Left ventricle myocardium inferior (tissue), 1 donor: Measurements from ENCODE around the gene PTPRM. TPM values are rescaled to one million over a fixed set of nuclear protein-coding genes. Genes with fewer than 3 reads are reported as not detected.

ENCODE experiments used
- DNase-seq: peaks from one replicate; pipeline ENCODE4 v3.0.0-alpha.2; 2020
- H3K27ac ChIP-seq: fragments of 200-600 bp; replicated peaks from 2 replicates; pipeline ENCODE4 v1.8.0; 2021
- H3K27me3 ChIP-seq: fragments of 200-600 bp; 2 replicates; pipeline ENCODE4 v1.8.0; 2021; ENCODE audit warnings: low read depth
- H3K36me3 ChIP-seq: fragments of 200-600 bp; 2 replicates; pipeline ENCODE4 v1.8.0; 2021
- H3K4me1 ChIP-seq: fragments of 200-600 bp; 2 replicates; pipeline ENCODE4 v1.8.0; 2021
- H3K4me3 ChIP-seq: fragments of 200-600 bp; 2 replicates; pipeline ENCODE4 v1.8.0; 2021; ENCODE audit warnings: mild to moderate bottlenecking, moderate library complexity
- H3K9me3 ChIP-seq: fragments of 200-600 bp; replicated peaks from 2 replicates; pipeline ENCODE4 v1.8.0; 2021
- CTCF ChIP-seq: fragments of 200-600 bp; IDR thresholded peaks from 2 replicates; pipeline ENCODE4 v1.8.0; 2021; ENCODE audit warnings: antibody characterized with exemption, mild to moderate bottlenecking, borderline replicate concordance
- intact Hi-C: fragments of 100-400 bp; cut with micrococcal nuclease; formaldehyde crosslinking; loops from one replicate; pipeline ENCODE4 v1.11.0; 2022
- total RNA-seq: library from RNA; stranded (reverse); fragmentation: NEBNext Ultra II Directional; extraction: Animal tissue kit (Norgen Biotek cat#: 25700); gene quantifications from one replicate; pipeline ENCODE4 v1.2.1, GENCODE V29; 2021
- donor health status: DM: no; HTN: yes; CAD: no; lungs with severe emphysema.

PTPRM gene
- total RNA-seq, 1 donor from 2014 or later = 132 TPM

DNA sequence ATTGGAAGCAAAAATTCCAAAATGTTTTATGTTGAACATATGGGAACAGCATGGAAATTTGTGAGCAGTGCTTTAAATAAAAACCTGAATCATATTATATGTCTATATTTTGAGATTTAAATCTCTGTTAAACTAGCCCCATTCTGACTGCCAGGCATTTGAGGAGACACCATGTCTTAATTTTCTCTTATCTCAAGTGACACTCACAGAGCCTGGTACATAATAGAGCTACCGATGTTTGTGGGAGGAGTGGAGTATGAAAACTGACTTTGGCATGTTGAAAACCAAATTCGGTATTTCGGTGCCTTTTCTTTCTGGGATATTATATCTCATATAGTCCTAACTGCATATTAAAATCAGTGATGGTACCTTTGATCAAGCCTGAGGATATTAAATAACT, 124.1 kb downstream of the PTPRM start:
- H3K27ac ChIP-seq = no peak overlapping the region
- intact Hi-C loops = no loop called here
- no peak for TF ChIP-seq CTCF
- H3K9me3 ChIP-seq = no peaks in the 10 kb centered on the region
- H3K4me1 ChIP-seq = peaks cover 54% of the 10 kb centered on the region
- H3K4me3 ChIP-seq = no peak overlapping the region
- no peaks in the 10 kb centered on the region for H3K27me3 ChIP-seq
- DNase-seq = no peak
- no peaks in the 10 kb centered on the region for H3K36me3 ChIP-seq

- Histone ChIP-seq H3K4me3 (no peak overlapping the region), H3K9me3 (peaks cover under 1% of the 10 kb centered on the region), H3K36me3 (no peaks in the 10 kb centered on the region), H3K4me1 (peaks cover 38% of the 10 kb centered on the region), H3K27ac (no peak overlapping the region), H3K27me3 (no peaks in the 10 kb centered on the region)
- intact Hi-C loops = no loop called here
- no peak for TF ChIP-seq CTCF
- DNase-seq = no peak
Measured at GRCh38 chr18:7696780-7697179, 129.7 kb downstream of the PTPRM start.

DNA sequence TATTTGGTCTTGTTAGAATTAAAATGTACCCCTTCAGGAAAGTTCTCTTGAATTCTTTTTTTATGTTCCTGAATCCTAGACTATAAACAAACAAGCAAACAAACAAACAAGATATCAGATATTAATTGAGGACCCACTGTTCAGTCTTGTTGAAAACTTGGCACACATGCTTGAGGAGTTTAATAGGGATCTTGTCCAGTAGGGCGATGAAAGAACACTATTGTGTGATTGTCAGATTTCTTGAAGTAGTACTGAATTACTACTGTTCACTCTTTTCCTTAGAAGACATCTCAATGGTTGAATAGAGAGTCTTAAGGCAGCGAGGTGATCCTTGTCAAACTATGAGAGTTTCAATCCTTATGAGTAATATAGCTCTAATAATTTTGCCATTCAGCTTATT, 130.2 kb downstream of the PTPRM start:
- TF ChIP-seq CTCF = no peak
- Histone ChIP-seq H3K27me3 (no peaks in the 10 kb centered on the region), H3K4me1 (peaks cover 38% of the 10 kb centered on the region), H3K4me3 (no peak overlapping the region), H3K36me3 (no peaks in the 10 kb centered on the region), H3K27ac (no peak overlapping the region), H3K9me3 (peaks cover 5% of the 10 kb centered on the region)
- intact Hi-C loops = no loop called here
- DNase-seq = no peak

GRCh38 chr18:7711495-7711894, 144.4 kb downstream of the PTPRM start:
- no peaks in the 10 kb centered on the region for H3K27me3 ChIP-seq
- H3K36me3 ChIP-seq = no peaks in the 10 kb centered on the region
- H3K9me3 ChIP-seq = peaks cover 21% of the 10 kb centered on the region
- H3K4me3 ChIP-seq = no peak overlapping the region
- intact Hi-C loops = no loop called here
- H3K27ac ChIP-seq = no peak overlapping the region
- TF ChIP-seq CTCF = no peak
- no peak for DNase-seq
- peaks cover 21% of the 10 kb centered on the region for H3K4me1 ChIP-seq

- no peaks in the 10 kb centered on the region for H3K36me3 ChIP-seq
- TF ChIP-seq CTCF = no peak
- intact Hi-C loops = no loop called here
- H3K9me3 ChIP-seq = peaks cover 34% of the 10 kb centered on the region
- no peaks in the 10 kb centered on the region for H3K27me3 ChIP-seq
- H3K4me1 ChIP-seq = peaks cover 24% of the 10 kb centered on the region
- DNase-seq = no peak
- H3K27ac ChIP-seq = no peak overlapping the region
- H3K4me3 ChIP-seq = no peak overlapping the region
Measured at GRCh38 chr18:7720395-7720794, 153.3 kb downstream of the PTPRM start.

GRCh38 chr18:7721532-7721931, 154.4 kb downstream of the PTPRM start:
- intact Hi-C loops = no loop called here
- DNase-seq = no peak
- no peak for TF ChIP-seq CTCF

More at GRCh38 chr18:7721532-7721931, 154.4 kb downstream of the PTPRM start:
- Histone ChIP-seq H3K4me3 (no peak overlapping the region), H3K27ac (no peak overlapping the region), H3K9me3 (peaks cover 23% of the 10 kb centered on the region), H3K27me3 (no peaks in the 10 kb centered on the region), H3K36me3 (no peaks in the 10 kb centered on the region), H3K4me1 (peaks cover 32% of the 10 kb centered on the region)
